Thyroid gland (tissue), 4 donors: ENCODE results near the gene KAT2A. TPM values are rescaled to one million over a fixed set of nuclear protein-coding genes. Genes with fewer than 3 reads are reported as not detected.

Experiments used
- DNase-seq, 2 donors: peaks; one replicate each; pipeline ENCODE4 v3.0.0-alpha.2; 2019
- H3K27ac ChIP-seq, 3 donors: fragments of 200-600 bp; sonication (generic); 1 replicate in 2 of 3; 2 replicates in 1 of 3; pipeline ENCODE4 v1.5.1; 2016 to 2019; ENCODE audit warnings: mild to moderate bottlenecking in 1 of 3, moderate library complexity in 1 of 3
- H3K27me3 ChIP-seq: fragments of 200-600 bp; sonication (generic); one replicate; pipeline ENCODE4 v1.5.1; 2019
- H3K36me3 ChIP-seq, 2 donors: fragments of 200-600 bp; sonication (generic); one replicate each; pipeline ENCODE4 v1.5.1; 2016 to 2019
- H3K4me1 ChIP-seq, 2 donors: fragments of 200-600 bp; sonication (generic); one replicate each; pipeline ENCODE4 v1.5.1; 2017 to 2019
- H3K4me3 ChIP-seq, 3 donors: fragments of 200-600 bp; sonication (generic); replicated peaks in 1 of 3; 1 replicate in 2 of 3; 2 replicates in 1 of 3; pipeline ENCODE4 v1.5.1; 2016; ENCODE audit warnings: mild to moderate bottlenecking in 1 of 3
- H3K9me3 ChIP-seq: fragments of 200-600 bp; sonication (generic); one replicate; pipeline ENCODE4 v1.5.1; 2017
- POLR2A ChIP-seq, 2 donors: fragments of 450-650 bp; IDR thresholded peaks; one replicate each; pipeline ENCODE4 v1.6.1; 2017; ENCODE audit warnings: antibody characterized with exemption in 2 of 2, mild to moderate bottlenecking in 2 of 2, moderate library complexity in 1 of 2
- WGBS, 2 donors: methylation state at CpG; one replicate each; pipeline ENCODE4 v1.1.5; 2017; 5-methylcytosine and 5-hydroxymethylcytosine counted together
- intact Hi-C: fragments of 100-400 bp; cut with DNase I; formaldehyde crosslinking; loops from one replicate; pipeline ENCODE4 v1.15.1; 2023
- total RNA-seq, 4 donors: library from RNA; depleted of rRNA; stranded (reverse); fragments of >200 nt; gene quantifications; one replicate each; pipeline ENCODE4 v1.2.3, GENCODE V29; 2016
- TF ChIP-seq, protein P1 (sequence below), 6 experiments: fragments of 200-600 bp in 3 of 6; fragments of 450-650 bp in 3 of 6; sonication (generic) in 3 of 6; IDR thresholded peaks; one replicate each; pipeline ENCODE4 v1.5.1; 2016 to 2019; ENCODE audit warnings: antibody characterized with exemption in 6 of 6, mild to moderate bottlenecking in 2 of 6, inconsistent platforms in 1 of 6, moderate library complexity in 1 of 6

KAT2A gene
- total RNA-seq, 4 donors from 2014 or later: 14.2 to 37.9 (median 23.3) TPM

DNA sequence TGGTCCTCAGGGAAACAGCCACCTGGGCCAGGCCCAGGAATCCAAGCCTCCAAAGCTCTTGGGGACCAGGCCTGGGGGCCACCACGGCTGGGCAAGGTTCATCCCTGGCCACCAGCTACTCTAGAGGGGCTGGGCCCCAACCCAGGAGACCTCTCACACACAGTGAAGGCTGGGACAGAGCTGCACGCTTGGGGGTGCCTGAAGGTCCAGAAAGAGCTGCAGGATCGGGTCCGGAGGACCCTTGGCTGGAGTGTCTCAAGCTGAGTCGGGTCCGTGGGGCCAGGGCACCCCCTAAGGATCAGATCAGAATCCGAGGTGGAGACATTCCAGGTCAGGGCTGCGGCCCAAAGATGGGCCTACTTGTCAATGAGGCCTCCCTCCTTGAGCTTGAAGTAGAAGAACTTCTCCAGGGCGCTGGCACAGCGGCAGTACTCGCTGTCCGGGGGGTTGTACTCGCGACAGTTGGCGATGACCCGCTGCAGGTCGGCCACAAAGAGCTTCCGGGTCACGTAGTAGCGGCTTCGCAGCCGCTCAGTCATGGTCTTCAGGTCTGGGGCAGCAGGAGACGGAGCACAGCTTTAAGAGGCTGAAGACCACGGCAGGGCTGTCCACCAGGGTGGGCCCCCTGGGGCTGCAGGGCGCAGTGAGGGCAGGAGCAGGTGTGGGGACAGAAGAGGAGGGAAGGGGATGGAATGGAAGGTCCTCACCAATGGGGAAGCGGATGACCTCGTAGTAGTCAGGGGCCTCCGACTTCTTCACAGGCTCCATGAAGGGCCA, 7.7 kb downstream of the KAT2A start:
- TF ChIP-seq POLR2A (IDR thresholded peaks at IDR 0.05): no peak
- TF ChIP-seq, protein P1, sequence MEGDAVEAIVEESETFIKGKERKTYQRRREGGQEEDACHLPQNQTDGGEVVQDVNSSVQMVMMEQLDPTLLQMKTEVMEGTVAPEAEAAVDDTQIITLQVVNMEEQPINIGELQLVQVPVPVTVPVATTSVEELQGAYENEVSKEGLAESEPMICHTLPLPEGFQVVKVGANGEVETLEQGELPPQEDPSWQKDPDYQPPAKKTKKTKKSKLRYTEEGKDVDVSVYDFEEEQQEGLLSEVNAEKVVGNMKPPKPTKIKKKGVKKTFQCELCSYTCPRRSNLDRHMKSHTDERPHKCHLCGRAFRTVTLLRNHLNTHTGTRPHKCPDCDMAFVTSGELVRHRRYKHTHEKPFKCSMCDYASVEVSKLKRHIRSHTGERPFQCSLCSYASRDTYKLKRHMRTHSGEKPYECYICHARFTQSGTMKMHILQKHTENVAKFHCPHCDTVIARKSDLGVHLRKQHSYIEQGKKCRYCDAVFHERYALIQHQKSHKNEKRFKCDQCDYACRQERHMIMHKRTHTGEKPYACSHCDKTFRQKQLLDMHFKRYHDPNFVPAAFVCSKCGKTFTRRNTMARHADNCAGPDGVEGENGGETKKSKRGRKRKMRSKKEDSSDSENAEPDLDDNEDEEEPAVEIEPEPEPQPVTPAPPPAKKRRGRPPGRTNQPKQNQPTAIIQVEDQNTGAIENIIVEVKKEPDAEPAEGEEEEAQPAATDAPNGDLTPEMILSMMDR (IDR thresholded peaks at IDR 0.05): no peak
- H3K27me3 ChIP-seq: no peaks in the 10 kb centered on the region
- peak overlapping the region in 2 of 3 donors; percentile 71 to 88 for H3K27ac ChIP-seq
- WGBS, 2 donors: 89 to 92% methylated on average over 8 to 27 of the region's 28 CpGs
- intact Hi-C loops: no loop called here
- DNase-seq: no peak
- H3K9me3 ChIP-seq: no peaks in the 10 kb centered on the region
- H3K36me3 ChIP-seq: no peaks in the 10 kb centered on the region
- H3K4me3 ChIP-seq: no peak overlapping the region
- peaks cover 13 to 21% of the 10 kb centered on the region in 2 donors for H3K4me1 ChIP-seq

DNA sequence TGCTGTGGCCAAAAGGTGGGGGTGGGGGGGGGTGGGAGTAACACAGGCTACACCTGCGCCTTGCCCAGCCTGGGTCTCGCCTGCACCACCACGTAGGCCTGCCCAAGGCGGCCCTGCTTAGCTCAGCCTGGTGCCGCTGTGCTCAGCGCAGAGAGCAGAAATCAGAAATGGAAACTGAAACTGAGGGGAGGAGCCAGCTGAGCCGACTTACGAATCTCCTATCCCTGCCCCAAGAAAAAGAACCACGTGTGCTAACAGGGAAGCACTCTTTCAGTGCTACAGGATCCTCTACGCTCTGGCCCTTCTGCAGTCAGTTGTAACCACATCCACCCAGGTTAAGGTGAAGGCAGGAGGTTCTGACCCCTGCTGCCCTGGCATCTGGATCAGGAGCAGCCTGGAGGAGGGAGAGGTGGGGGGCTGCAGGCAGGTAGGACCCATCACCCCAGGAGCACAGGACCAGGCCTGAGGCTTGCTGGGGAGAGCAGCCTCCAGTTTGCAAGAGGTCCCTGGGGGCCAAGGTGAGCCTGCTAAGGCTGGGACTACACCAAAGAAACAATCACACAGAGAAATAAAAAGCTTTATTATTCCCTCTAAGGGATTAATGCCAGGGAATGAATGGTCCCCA, 8.5 kb downstream of the KAT2A start, which contains the start of gene DHX58:
TSS of gene DHX58 (minus strand) at position 163 of the 625 bp plus-strand sequence. CDS start 822 bp downstream, outside the sequence.
- intact Hi-C loops: no loop called here
- 36 to 40% methylated on average over 6 to 10 of the region's 10 CpGs for WGBS, 2 donors
- peak within 1 kb of the TSS; percentile 71 to 88 (median 83) for H3K27ac ChIP-seq
- DNase-seq: peak; percentile 71 to 79
- no peaks in the 10 kb centered on the region for H3K9me3 ChIP-seq
- H3K4me1 ChIP-seq: peaks cover 13 to 21% of the 10 kb centered on the region in 2 donors
- H3K36me3 ChIP-seq: no peaks in the 10 kb centered on the region
- peak in 1 of 2 donors; percentile 56 for TF ChIP-seq POLR2A (IDR thresholded peaks at IDR 0.05)
- TF ChIP-seq, protein P1 (IDR thresholded peaks at IDR 0.05): no peak
- no peaks in the 10 kb centered on the region for H3K27me3 ChIP-seq
- peak within 1 kb of the TSS; percentile 4 to 41 (median 24) for H3K4me3 ChIP-seq

DNA sequence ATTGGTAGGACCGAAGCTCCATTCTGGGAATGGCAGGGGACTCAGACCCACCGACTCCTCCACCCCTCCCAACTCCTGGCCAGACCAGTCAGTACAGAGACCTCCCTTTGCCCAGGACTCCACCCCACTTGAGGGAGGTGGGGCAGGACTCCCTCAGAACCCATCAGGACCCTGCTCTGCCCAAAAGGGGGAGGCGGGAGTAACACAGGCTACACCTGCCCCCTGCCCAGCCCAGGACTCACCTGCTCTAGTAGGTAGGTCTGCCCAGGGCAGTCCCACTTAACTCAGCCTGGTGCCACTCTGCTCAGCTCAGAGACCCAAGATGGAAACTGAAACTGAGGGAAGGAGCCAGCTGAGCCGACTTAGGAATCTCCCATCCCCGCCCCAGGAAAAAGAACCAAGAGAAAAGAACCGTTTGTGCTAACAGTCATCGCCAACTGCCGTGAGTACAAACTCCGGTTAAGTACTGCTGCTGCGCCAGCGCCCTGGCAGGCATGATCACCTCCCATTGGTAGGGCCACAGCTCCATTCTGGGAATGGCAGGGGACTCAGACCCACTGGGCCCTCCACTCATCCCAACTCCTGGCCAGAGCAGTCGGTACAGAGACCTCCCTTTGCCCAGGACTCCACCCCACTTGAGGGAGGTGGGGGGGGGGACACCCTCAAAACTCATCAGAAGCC, 9.2 kb downstream of the KAT2A start:
- Histone ChIP-seq H3K36me3 (no peaks in the 10 kb centered on the region), H3K9me3 (no peaks in the 10 kb centered on the region), H3K4me1 (peaks cover 13 to 21% of the 10 kb centered on the region in 2 donors), H3K4me3 (peak overlapping the region; percentile 4 to 41 (median 24)), H3K27ac (peak overlapping the region; percentile 71 to 88 (median 83)), H3K27me3 (no peaks in the 10 kb centered on the region)
- TF ChIP-seq, protein P1 (IDR thresholded peaks at IDR 0.05): no peak
- no peak for TF ChIP-seq POLR2A (IDR thresholded peaks at IDR 0.05)
- intact Hi-C loops: no loop called here
- DNase-seq: peak; percentile 54 to 55
- 16 to 35% methylated on average over 7 to 11 of the region's 12 CpGs for WGBS, 2 donors

DNA sequence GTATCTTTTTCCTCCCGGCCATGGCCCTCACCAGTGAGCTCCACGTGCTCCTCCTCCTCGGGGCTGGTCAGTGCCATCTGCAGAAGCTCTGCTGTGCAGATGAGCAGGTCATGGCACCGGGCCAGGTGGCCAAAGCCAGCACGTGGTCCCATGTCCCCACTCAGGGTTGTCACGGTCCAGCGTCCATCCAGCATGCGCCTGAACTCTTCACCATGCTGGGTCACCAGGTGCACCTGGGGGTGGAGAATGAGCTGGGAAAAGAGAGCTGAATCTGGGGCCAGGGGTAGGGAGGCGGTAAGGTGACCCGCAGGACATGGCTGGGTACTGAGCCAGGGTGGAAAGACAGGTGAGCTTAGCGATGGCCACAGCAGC, 9.9 kb downstream of the KAT2A start:
- no peaks in the 10 kb centered on the region for H3K36me3 ChIP-seq
- H3K4me3 ChIP-seq: no peak overlapping the region
- DNase-seq: peak; percentile 46 to 52
- no peaks in the 10 kb centered on the region for H3K27me3 ChIP-seq
- H3K27ac ChIP-seq: no peak overlapping the region
- intact Hi-C loops: no loop called here
- H3K9me3 ChIP-seq: no peaks in the 10 kb centered on the region
- TF ChIP-seq POLR2A (IDR thresholded peaks at IDR 0.05): no peak
- TF ChIP-seq, protein P1 (IDR thresholded peaks at IDR 0.05): no peak
- peaks cover 13 to 21% of the 10 kb centered on the region in 2 donors for H3K4me1 ChIP-seq
- WGBS, 2 donors: 66 to 70% methylated on average over 9 to 11 of the region's 11 CpGs
